ENCODE results near the gene ADGRL3.

DNA sequence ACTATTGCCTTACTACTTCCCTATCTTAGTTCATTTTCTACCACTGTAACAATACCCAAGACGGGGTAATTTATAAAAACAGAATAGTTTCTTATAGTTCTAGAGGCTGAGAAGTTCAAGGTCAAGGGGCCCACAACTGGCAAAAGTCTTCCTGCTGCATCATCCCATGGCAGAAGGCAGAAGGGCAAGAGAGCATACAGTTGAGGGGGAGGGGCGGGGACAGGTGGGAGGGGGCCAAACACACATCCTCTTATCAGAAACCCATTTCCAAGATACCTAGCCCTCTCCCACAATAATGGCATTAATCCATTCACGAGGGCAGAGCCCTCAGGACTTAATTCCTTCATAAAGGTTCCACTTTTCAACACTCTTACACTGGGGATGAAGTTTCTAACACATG, 690.2 kb downstream of the ADGRL3 start:
- no peak for TF ChIP-seq CTCF (IDR thresholded peaks at IDR 0.05)
- no peak for TF ChIP-seq EZH2 (IDR thresholded peaks at IDR 0.05; ENCODE audit: borderline replicate concordance, insufficient read depth, low read depth, low read length, poor library complexity, severe bottlenecking)

Measured in B cell (primary cell).